ENCODE data around the gene EDA. TPM values are rescaled to one million over a fixed set of nuclear protein-coding genes. Genes with fewer than 3 reads are reported as not detected.

The EDA gene
- total RNA-seq, 1 experiment from 2014 or later, result 5.2 TPM

- intact Hi-C loops (cut with micrococcal nuclease), result loop anchor here (5.0 to 10.0 kb wide), 3 partner anchors 416 to 792 kb away; partner anchors contain the start of gene EFNB1
- peak overlapping the region; percentile 84 for H3K4me2 ChIP-seq (ENCODE audit: low read length)
- peak overlapping the region; percentile 54 to 61 for H3K4me3 ChIP-seq (replicated peaks in 1 of 2; ENCODE audit: low read depth in 1 of 2, low read length in 2 of 2)
- H3K4me1 ChIP-seq (ENCODE audit: control insufficient read depth in 1 of 2, insufficient read depth in 2 of 2, low read length in 2 of 2), result peaks cover 0 to 3% of the 10 kb centered on the region in 2 experiments; a peak in 1 of 4 replicates
- H3K9me2 ChIP-seq (ENCODE audit: insufficient read depth), result no peaks in the 10 kb centered on the region
- H3K9ac ChIP-seq (ENCODE audit: low read length), result peak overlapping the region; percentile 47
- H3K79me2 ChIP-seq (ENCODE audit: insufficient read depth, low read length), result no peaks in the 10 kb centered on the region
- H3K27me3 ChIP-seq (ENCODE audit: insufficient read depth, low read length), result no peaks in the 10 kb centered on the region
- H2AFZ ChIP-seq (ENCODE audit: low read depth, low read length, poor library complexity, severe bottlenecking), result no peak overlapping the region
- DNase-seq (ENCODE audit: low read depth, low spot score), result no peak
- RAD21 ChIA-PET (ENCODE audit: low non-redundant PET in 1 of 2, low total read pairs in 2 of 2, uncharacterized antibody in 2 of 2, unreplicated experiment in 2 of 2), result no interaction called here
- peak; percentile 35 for ATAC-seq
- TF ChIP-seq TCF7L2 (IDR thresholded peaks at IDR 0.05; ENCODE audit: borderline replicate concordance, extremely low read depth, insufficient read depth, insufficient read length) (no peak), YY1 (IDR thresholded peaks at IDR 0.05; ENCODE audit: extremely low read depth, insufficient replicate concordance, low read depth, low read length) (no peak), CBX3 (IDR thresholded peaks at IDR 0.05; ENCODE audit: low read depth) (no peak), ZBTB33 (IDR thresholded peaks at IDR 0.05; ENCODE audit: extremely low read depth, insufficient replicate concordance, low read length) (no peak), EZH2phosphoT487 (IDR thresholded peaks at IDR 0.05; ENCODE audit: borderline replicate concordance) (no peak), ATF3 (IDR thresholded peaks at IDR 0.05) (no peak), EGR1 (IDR thresholded peaks at IDR 0.05; ENCODE audit: low read depth) (no peak), REST (IDR thresholded peaks at IDR 0.05; ENCODE audit: low read depth) (no peak), SP1 (IDR thresholded peaks at IDR 0.05; ENCODE audit: low read depth) (no peak), ZNF274 (IDR thresholded peaks at IDR 0.05; ENCODE audit: low read depth, low read length) (no peak), JUND (IDR thresholded peaks at IDR 0.05) (no peak)
- BruUV-seq (replicated peaks), result no TSS peak
- CTCF ChIA-PET, result interaction anchor here (0.9 to 1.5 kb wide), 3 partner anchors 78 to 192 kb away, joined by 3 to 6 read pairs (median 5); no protein-coding TSS in a partner anchor
- POLR2A ChIA-PET, result interaction anchor here (0.7 kb wide), 1 partner anchor 56 kb away, joined by 3 read pairs; no protein-coding TSS in a partner anchor
- no peaks in the 10 kb centered on the region for H3K36me3 ChIP-seq (ENCODE audit: control insufficient read depth in 1 of 2, insufficient read depth in 2 of 2, low read length in 2 of 2)
- no peak overlapping the region; the same call in 1 of the 2 replicates for H3K27ac ChIP-seq (ENCODE audit: low read depth, low read length)
- no peaks in the 10 kb centered on the region for H4K20me1 ChIP-seq (ENCODE audit: insufficient read depth)
- H3K9me3 ChIP-seq (ENCODE audit: control insufficient read depth in 1 of 2, insufficient read depth in 1 of 2, low read depth in 1 of 2, low read length in 2 of 2), result no peaks in the 10 kb centered on the region
Measured at GRCh38 chrX:69616457-69617203, 717 bp downstream of the EDA start.
